PFSK-1 (cell line): ENCODE measurements around the gene ZNF397.

Experiments used
- FOXP2 ChIP-seq: optimal IDR thresholded peaks from 2 replicates; pipeline ENCODE3; 2011; ENCODE audit warnings: borderline replicate concordance, control low read depth, inconsistent platforms; ENCODE audit not compliant: insufficient read depth; ENCODE audit errors: extremely low read length, extremely low read depth
- POLR2AphosphoS5 ChIP-seq: IDR thresholded peaks from 2 replicates; pipeline ENCODE4 v1.6.1; 2012; ENCODE audit warnings: low read depth, mild to moderate bottlenecking, control low read depth, low read length, moderate library complexity
- SIN3A ChIP-seq: IDR thresholded peaks from 2 replicates; pipeline ENCODE4 v1.6.1; 2012; ENCODE audit warnings: mild to moderate bottlenecking, low read length, moderate library complexity, borderline replicate concordance; ENCODE audit not compliant: insufficient read depth
- TAF1 ChIP-seq: IDR thresholded peaks from 2 replicates; pipeline ENCODE4 v1.6.1; 2012; ENCODE audit warnings: low read length, control low read depth, borderline replicate concordance; ENCODE audit not compliant: insufficient read depth
- TF ChIP-seq, protein P1 (sequence below), 2 experiments: IDR thresholded peaks; 2 replicates each; pipeline versions ENCODE4 v1.6.1 to v1.8.0; 2011 to 2012; ENCODE audit warnings: low read depth in 2 of 2, low read length in 2 of 2, control low read depth in 1 of 2, inconsistent platforms in 1 of 2, mild to moderate bottlenecking in 1 of 2, moderate library complexity in 1 of 2; ENCODE audit not compliant: insufficient read depth in 1 of 2

The ZNF397 gene

DNA sequence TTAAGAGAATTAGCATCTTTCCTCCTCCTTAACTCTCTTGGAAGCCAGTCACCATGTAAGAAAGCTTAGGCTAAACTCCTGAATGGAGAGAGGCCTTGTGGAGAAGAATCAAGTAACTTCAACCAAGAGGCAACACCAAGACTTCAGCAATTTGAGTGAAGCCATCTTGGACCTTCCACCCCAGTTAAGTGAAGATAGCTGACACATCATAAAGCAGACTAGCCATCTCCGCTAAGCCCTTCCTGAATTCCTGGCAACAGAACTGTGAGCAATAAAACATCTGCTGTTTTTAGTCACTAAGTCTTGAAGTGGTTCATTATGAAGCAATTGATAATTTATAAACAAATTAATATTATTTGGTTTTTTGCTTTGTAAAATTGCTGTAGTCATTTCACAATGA is 1.5 kb upstream of the ZNF397 start:
- TF ChIP-seq SIN3A (no peak), POLR2AphosphoS5 (no peak), TAF1 (no peak), FOXP2 (no peak)
- TF ChIP-seq, protein P1, sequence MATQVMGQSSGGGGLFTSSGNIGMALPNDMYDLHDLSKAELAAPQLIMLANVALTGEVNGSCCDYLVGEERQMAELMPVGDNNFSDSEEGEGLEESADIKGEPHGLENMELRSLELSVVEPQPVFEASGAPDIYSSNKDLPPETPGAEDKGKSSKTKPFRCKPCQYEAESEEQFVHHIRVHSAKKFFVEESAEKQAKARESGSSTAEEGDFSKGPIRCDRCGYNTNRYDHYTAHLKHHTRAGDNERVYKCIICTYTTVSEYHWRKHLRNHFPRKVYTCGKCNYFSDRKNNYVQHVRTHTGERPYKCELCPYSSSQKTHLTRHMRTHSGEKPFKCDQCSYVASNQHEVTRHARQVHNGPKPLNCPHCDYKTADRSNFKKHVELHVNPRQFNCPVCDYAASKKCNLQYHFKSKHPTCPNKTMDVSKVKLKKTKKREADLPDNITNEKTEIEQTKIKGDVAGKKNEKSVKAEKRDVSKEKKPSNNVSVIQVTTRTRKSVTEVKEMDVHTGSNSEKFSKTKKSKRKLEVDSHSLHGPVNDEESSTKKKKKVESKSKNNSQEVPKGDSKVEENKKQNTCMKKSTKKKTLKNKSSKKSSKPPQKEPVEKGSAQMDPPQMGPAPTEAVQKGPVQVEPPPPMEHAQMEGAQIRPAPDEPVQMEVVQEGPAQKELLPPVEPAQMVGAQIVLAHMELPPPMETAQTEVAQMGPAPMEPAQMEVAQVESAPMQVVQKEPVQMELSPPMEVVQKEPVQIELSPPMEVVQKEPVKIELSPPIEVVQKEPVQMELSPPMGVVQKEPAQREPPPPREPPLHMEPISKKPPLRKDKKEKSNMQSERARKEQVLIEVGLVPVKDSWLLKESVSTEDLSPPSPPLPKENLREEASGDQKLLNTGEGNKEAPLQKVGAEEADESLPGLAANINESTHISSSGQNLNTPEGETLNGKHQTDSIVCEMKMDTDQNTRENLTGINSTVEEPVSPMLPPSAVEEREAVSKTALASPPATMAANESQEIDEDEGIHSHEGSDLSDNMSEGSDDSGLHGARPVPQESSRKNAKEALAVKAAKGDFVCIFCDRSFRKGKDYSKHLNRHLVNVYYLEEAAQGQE (IDR thresholded peaks at IDR 0.05; ENCODE audit: insufficient read depth in 1 of 2, low read depth in 2 of 2, low read length in 2 of 2), result no peak

DNA sequence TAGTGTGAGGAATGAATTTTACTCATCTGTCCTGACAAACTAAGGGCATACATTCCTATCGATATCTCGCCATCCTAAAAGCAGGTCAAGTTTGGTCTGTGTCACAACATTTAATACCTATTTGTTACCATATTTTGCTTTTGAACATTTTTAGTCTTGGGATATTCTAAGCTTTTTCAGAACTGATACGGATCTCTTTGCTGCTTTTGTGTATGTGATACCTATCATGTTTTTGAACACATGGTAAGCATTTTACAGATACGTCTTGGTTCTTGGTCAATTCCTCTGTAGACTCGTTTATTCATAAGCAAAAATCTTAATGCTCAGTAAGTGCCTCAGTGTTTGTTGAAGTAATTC is 592 bp downstream of the ZNF397 start:
- TF ChIP-seq TAF1, result no peak
- TF ChIP-seq FOXP2, result no peak
- TF ChIP-seq SIN3A, result no peak
- no peak for TF ChIP-seq POLR2AphosphoS5
- TF ChIP-seq, protein P1 (IDR thresholded peaks at IDR 0.05; ENCODE audit: insufficient read depth in 1 of 2, low read depth in 2 of 2, low read length in 2 of 2), result no peak

DNA sequence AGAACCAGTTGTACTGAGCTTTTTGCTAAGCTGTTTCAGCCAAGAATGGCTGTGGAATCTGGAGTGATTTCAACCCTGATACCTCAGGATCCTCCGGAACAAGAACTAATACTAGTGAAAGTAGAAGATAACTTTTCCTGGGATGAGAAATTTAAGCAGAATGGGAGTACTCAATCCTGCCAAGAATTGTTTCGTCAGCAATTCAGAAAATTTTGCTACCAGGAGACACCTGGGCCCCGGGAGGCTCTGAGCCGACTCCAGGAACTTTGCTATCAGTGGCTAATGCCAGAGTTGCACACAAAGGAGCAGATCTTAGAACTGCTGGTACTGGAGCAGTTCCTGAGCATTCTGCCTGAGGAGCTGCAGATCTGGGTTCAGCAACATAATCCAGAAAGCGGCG is 1.6 kb downstream of the ZNF397 start:
- TF ChIP-seq FOXP2 (no peak), TAF1 (no peak), SIN3A (no peak), POLR2AphosphoS5 (no peak)
- TF ChIP-seq, protein P1 (IDR thresholded peaks at IDR 0.05; ENCODE audit: insufficient read depth in 1 of 2, low read depth in 2 of 2, low read length in 2 of 2), result no peak

DNA sequence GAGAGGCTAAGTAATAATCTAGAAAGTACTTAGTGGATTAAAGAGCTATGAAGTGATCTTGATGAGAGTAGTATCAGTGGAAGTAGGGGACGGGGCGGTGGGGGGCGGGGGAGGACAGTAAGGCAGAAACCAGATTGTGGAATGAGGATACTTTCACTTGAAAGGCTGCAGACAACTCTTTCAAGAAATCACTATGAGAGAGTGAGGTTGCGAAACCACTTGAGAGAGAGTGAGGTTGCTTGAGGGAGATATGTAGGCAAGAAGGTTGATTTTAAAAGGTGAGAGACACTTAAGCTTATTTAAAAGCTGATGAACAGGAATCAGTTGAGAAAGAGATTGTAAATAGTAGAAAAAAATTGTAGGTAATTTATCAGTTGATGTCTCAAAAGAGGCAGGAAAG is 3.8 kb downstream of the ZNF397 start:
- TF ChIP-seq SIN3A (no peak), FOXP2 (no peak)

DNA sequence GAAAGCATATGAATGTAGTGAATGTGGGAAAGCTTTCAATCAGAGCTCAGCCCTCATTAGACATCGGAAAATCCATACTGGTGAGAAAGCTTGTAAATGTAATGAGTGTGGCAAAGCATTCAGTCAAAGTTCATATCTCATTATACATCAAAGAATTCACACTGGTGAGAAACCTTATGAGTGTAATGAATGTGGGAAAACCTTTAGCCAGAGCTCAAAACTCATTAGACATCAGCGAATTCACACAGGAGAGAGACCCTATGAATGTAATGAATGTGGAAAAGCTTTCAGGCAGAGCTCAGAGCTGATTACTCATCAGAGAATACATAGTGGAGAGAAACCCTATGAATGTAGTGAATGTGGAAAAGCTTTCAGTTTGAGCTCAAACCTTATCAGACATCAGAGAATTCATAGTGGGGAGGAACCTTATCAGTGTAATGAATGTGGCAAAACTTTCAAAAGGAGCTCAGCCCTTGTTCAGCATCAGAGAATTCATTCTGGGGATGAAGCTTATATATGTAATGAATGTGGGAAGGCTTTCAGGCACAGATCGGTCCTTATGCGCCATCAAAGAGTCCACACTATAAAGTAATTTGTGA is 5.0 kb downstream of the ZNF397 start:
- TF ChIP-seq, protein P1 (IDR thresholded peaks at IDR 0.05; ENCODE audit: insufficient read depth in 1 of 2, low read depth in 2 of 2, low read length in 2 of 2), result no peak
- TF ChIP-seq FOXP2, result no peak
